Ishikawa (cell line): Measurements from ENCODE around the gene AGAP1.

Source experiments
- CREB1 ChIP-seq: IDR thresholded peaks from 2 replicates; pipeline ENCODE4 v1.6.1; 2012; ENCODE audit warnings: low read depth
- EGR1 ChIP-seq: IDR thresholded peaks from 2 replicates; pipeline ENCODE4 v1.6.1; 2012
- EP300 ChIP-seq: IDR thresholded peaks from 2 replicates; pipeline ENCODE4 v1.6.1; 2012; ENCODE audit warnings: borderline replicate concordance
- NFIC ChIP-seq: IDR thresholded peaks from 2 replicates; pipeline ENCODE4 v1.6.1; 2012
- TAF1 ChIP-seq: IDR thresholded peaks from 2 replicates; pipeline ENCODE4 v1.6.1; 2012; ENCODE audit warnings: low read depth, mild to moderate bottlenecking
- TCF12 ChIP-seq: IDR thresholded peaks from 2 replicates; pipeline ENCODE4 v1.6.1; 2012; ENCODE audit warnings: low read depth
- YY1 ChIP-seq: IDR thresholded peaks from 2 replicates; pipeline ENCODE4 v1.6.1; 2012; ENCODE audit warnings: low read depth
- TF ChIP-seq, protein P1 (sequence below): IDR thresholded peaks from 2 replicates; pipeline ENCODE4 v1.6.1; 2012
- TF ChIP-seq, protein P2 (sequence below): IDR thresholded peaks from 2 replicates; pipeline ENCODE4 v1.6.1; 2012; ENCODE audit warnings: low read depth, mild to moderate bottlenecking

DNA sequence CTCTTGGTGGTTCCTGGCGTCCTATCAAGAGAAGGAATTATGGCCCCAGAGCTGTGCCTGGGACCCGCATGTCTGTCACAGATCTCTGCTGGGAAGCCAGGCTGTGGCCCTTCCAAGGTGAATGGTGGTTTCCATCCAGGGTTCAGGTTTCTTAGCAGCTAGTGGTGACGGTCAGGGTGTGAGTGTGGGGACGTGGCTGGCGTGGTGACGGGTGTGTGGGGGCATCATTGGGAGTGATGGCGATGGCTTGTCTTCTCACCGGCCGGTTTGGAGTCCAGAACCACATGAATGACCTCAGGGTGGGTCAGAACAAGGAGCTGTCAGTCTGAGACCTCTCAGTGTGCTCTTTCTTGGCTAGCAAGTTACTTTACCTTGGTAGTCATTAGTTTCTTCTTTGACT is 52.6 kb downstream of the AGAP1 start:
- TF ChIP-seq TAF1 (no peak), NFIC (no peak), CREB1 (no peak), YY1 (no peak), EP300 (no peak), EGR1 (no peak), TCF12 (no peak)
- TF ChIP-seq, protein P1, sequence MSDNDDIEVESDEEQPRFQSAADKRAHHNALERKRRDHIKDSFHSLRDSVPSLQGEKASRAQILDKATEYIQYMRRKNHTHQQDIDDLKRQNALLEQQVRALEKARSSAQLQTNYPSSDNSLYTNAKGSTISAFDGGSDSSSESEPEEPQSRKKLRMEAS, result no peak
- TF ChIP-seq, protein P2, sequence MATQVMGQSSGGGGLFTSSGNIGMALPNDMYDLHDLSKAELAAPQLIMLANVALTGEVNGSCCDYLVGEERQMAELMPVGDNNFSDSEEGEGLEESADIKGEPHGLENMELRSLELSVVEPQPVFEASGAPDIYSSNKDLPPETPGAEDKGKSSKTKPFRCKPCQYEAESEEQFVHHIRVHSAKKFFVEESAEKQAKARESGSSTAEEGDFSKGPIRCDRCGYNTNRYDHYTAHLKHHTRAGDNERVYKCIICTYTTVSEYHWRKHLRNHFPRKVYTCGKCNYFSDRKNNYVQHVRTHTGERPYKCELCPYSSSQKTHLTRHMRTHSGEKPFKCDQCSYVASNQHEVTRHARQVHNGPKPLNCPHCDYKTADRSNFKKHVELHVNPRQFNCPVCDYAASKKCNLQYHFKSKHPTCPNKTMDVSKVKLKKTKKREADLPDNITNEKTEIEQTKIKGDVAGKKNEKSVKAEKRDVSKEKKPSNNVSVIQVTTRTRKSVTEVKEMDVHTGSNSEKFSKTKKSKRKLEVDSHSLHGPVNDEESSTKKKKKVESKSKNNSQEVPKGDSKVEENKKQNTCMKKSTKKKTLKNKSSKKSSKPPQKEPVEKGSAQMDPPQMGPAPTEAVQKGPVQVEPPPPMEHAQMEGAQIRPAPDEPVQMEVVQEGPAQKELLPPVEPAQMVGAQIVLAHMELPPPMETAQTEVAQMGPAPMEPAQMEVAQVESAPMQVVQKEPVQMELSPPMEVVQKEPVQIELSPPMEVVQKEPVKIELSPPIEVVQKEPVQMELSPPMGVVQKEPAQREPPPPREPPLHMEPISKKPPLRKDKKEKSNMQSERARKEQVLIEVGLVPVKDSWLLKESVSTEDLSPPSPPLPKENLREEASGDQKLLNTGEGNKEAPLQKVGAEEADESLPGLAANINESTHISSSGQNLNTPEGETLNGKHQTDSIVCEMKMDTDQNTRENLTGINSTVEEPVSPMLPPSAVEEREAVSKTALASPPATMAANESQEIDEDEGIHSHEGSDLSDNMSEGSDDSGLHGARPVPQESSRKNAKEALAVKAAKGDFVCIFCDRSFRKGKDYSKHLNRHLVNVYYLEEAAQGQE, result no peak
